Endothelial cell of umbilical vein (primary cell): Measurements from ENCODE around the gene CCDC184. TPM values are rescaled to one million over a fixed set of nuclear protein-coding genes. Genes with fewer than 3 reads are reported as not detected.
A peak's percentile ranks its signal among the peaks of the same experiment; 100 is the strongest.

Source experiments
- BruUV-seq: library from RNA; stranded (reverse); fragments of 400-500 nt; replicated peaks from 2 replicates; lab custom pipeline; 2021; lab: Mats Ljungman, UMichigan
- CTCF ChIA-PET: fragments of 300-600, 350-600 bp; sonication (Branson Sonifier 250); formaldehyde crosslinking; loops from one replicate; lab custom pipeline; 2021; ENCODE audit warnings: antibody characterized with exemption, inconsistent platforms; lab: Charles Lee
- POLR2A ChIA-PET: fragments of 300-600, 350-600 bp; sonication (Branson Sonifier 250); formaldehyde crosslinking; loops from one replicate; lab custom pipeline; 2021; ENCODE audit warnings: antibody characterized with exemption, inconsistent platforms; lab: Charles Lee
- DNase-seq: peaks from one replicate; pipeline ENCODE4 v3.0.0-alpha.2; 2011; ENCODE audit warnings: low read depth, low spot score
- FAIRE-seq: peaks from 2 replicates; lab custom pipeline; 2011; peaks lifted over from hg19 to GRCh38; lab: Jason Lieb, UNC
- H2AFZ ChIP-seq: 2 replicates; pipeline ENCODE4 v1.6.0; 2012; ENCODE audit warnings: low read depth, low read length, control low read depth, inconsistent platforms
- H3K27ac ChIP-seq: 2 replicates; pipeline ENCODE4 v1.5.1; 2011; ENCODE audit warnings: low read depth, mild to moderate bottlenecking, control low read depth, low read length, moderate library complexity; ENCODE audit not compliant: insufficient read depth
- H3K27me3 ChIP-seq, 2 experiments: 2 replicates each; pipeline versions ENCODE4 v1.6.0 to v1.6.1; 2011; ENCODE audit warnings: low read length in 2 of 2, mixed read lengths in 1 of 2; ENCODE audit not compliant: control insufficient read depth in 2 of 2, insufficient read depth in 2 of 2
- H3K36me3 ChIP-seq, 2 experiments: 2 replicates in 1 of 2; 3 replicates in 1 of 2; pipeline ENCODE4 v1.5.1; 2011; ENCODE audit warnings: low read length in 2 of 2, mild to moderate bottlenecking in 1 of 2, moderate library complexity in 1 of 2; ENCODE audit not compliant: control insufficient read depth in 2 of 2, insufficient read depth in 2 of 2; ENCODE audit errors: extremely low read depth in 1 of 2
- H3K4me1 ChIP-seq: 3 replicates; pipeline ENCODE4 v1.5.1; 2011; ENCODE audit warnings: mild to moderate bottlenecking, low read length; ENCODE audit not compliant: control insufficient read depth, insufficient read depth; ENCODE audit errors: extremely low read depth
- H3K4me2 ChIP-seq: 2 replicates; pipeline ENCODE4 v1.6.1; 2011; ENCODE audit warnings: low read length, control low read depth, mixed read lengths; ENCODE audit not compliant: insufficient read depth
- H3K4me3 ChIP-seq, 3 experiments: fragments of 200-600 bp in 1 of 3; sonication (generic), shearing (Covaris generic) in 1 of 3; replicated peaks in 1 of 3; 2 replicates each; pipeline ENCODE4 v1.5.1; 2011 to 2016; ENCODE audit warnings: control low read depth in 3 of 3, low read length in 3 of 3, mild to moderate bottlenecking in 2 of 3, inconsistent platforms in 1 of 3, low read depth in 1 of 3, moderate library complexity in 1 of 3; ENCODE audit not compliant: insufficient read depth in 1 of 3
- H3K79me2 ChIP-seq: 2 replicates; pipeline ENCODE4 v1.6.0; 2012; ENCODE audit warnings: low read length, inconsistent platforms; ENCODE audit not compliant: control insufficient read depth, insufficient read depth
- H3K9ac ChIP-seq: replicated peaks from 2 replicates; pipeline ENCODE3; 2011; ENCODE audit warnings: low read length, control low read depth; ENCODE audit not compliant: insufficient read depth; ENCODE audit errors: extremely low read depth
- H3K9me1 ChIP-seq: replicated peaks from 3 replicates; pipeline ENCODE4 v1.6.0; 2011; ENCODE audit warnings: mild to moderate bottlenecking, low read length; ENCODE audit not compliant: control insufficient read depth, insufficient read depth; ENCODE audit errors: extremely low read depth
- H3K9me3 ChIP-seq: replicated peaks from 2 replicates; pipeline ENCODE4 v1.5.1; 2012; ENCODE audit warnings: low read length, inconsistent platforms; ENCODE audit not compliant: control insufficient read depth, insufficient read depth
- H4K20me1 ChIP-seq: replicated peaks from 2 replicates; pipeline ENCODE3; 2011; ENCODE audit warnings: mild to moderate bottlenecking, low read length; ENCODE audit not compliant: control insufficient read depth, insufficient read depth; ENCODE audit errors: extremely low read depth
- CTCF ChIP-seq, 2 donors: IDR thresholded peaks; 1 replicate in 1 of 2; 2 replicates in 1 of 2; pipeline ENCODE4 v1.5.1; 2011; ENCODE audit warnings: low read length in 2 of 2, mild to moderate bottlenecking in 2 of 2, moderate library complexity in 2 of 2, control low read depth in 1 of 2, inconsistent platforms in 1 of 2, low read depth in 1 of 2; ENCODE audit not compliant: insufficient read depth in 1 of 2; ENCODE audit errors: extremely low read depth in 1 of 2
- EZH2 ChIP-seq: IDR thresholded peaks from 2 replicates; pipeline ENCODE4 v1.6.1; 2012; ENCODE audit warnings: borderline replicate concordance, low read depth, mild to moderate bottlenecking, moderate library complexity, low read length, inconsistent platforms; ENCODE audit not compliant: severe bottlenecking
- FOS ChIP-seq: IDR thresholded peaks from 2 replicates; pipeline ENCODE4 v1.6.1; 2011; ENCODE audit warnings: mild to moderate bottlenecking, low read length, moderate library complexity, borderline replicate concordance; ENCODE audit not compliant: insufficient read depth
- GATA2 ChIP-seq: IDR thresholded peaks from 2 replicates; pipeline ENCODE4 v1.7.0; 2011; ENCODE audit warnings: low read depth, mild to moderate bottlenecking, moderate library complexity, mixed read lengths, low read length; ENCODE audit not compliant: insufficient read length, insufficient read depth
- JUN ChIP-seq: IDR thresholded peaks from 2 replicates; pipeline ENCODE4 v1.6.1; 2011; ENCODE audit warnings: borderline replicate concordance, low read depth; ENCODE audit not compliant: insufficient read length, insufficient read depth
- MAX ChIP-seq: IDR thresholded peaks from 2 replicates; pipeline ENCODE4 v1.6.1; 2011; ENCODE audit not compliant: insufficient read depth, insufficient read length
- MYC ChIP-seq: IDR thresholded peaks from one replicate; pipeline ENCODE4 v1.6.1; 2011; ENCODE audit warnings: mild to moderate bottlenecking, low read depth, low read length
- POLR2A ChIP-seq: IDR thresholded peaks from 2 replicates; pipeline ENCODE4 v1.6.1; 2012; ENCODE audit warnings: low read depth, mild to moderate bottlenecking, control low read depth, low read length
- POLR2AphosphoS5 ChIP-seq: IDR thresholded peaks from 2 replicates; pipeline ENCODE4 v1.6.1; 2012; ENCODE audit warnings: low read depth, mild to moderate bottlenecking, control low read depth, low read length, moderate library complexity; ENCODE audit not compliant: insufficient read depth
- dilution Hi-C: fragments of 300-500 bp; cut with MboI; formaldehyde crosslinking; loops from one replicate; pipeline ENCODE4 v1.15.0; 2019; ENCODE audit warnings: low sequenced_read_pairs; ENCODE audit not compliant: extremely low pct_ligation_motif_present
- intact Hi-C: fragments of 100-400 bp; cut with micrococcal nuclease; formaldehyde crosslinking; loops from one replicate; pipeline ENCODE4 v1.10.0; 2022
- polyA plus RNA-seq, 4 experiments: library from polyadenylated mRNA; depleted of rRNA in 3 of 4; stranded (reverse) in 3 of 4; unstranded in 1 of 4; fragments of >200 nt; gene quantifications; 2 replicates each; pipeline versions ENCODE4 v1.2.1 to v1.2.3, GENCODE V29; 2011 to 2012; ENCODE audit warnings: missing spikeins in 1 of 4
- total RNA-seq: library from RNA; stranded (reverse); gene quantifications from 2 replicates; pipeline ENCODE4 v1.2.3, GENCODE V29; 2021

Gene CCDC184
- total and polyA plus RNA-seq, 2 donors (not counting 3 experiments of a cell fraction or from before 2014, with no cell fraction given): 0.18 to 0.39 TPM

- Histone ChIP-seq H3K4me1 (peaks cover 3% of the 10 kb centered on the region), H3K4me3 (peak within 1 kb of the TSS; percentile 35 to 66 (median 54)), H3K9me1 (no peaks in the 10 kb centered on the region), H3K79me2 (peaks cover 9% of the 10 kb centered on the region), H3K9me3 (no peaks in the 10 kb centered on the region), H3K9ac (peak within 1 kb of the TSS; percentile 26), H3K36me3 (no peaks in the 10 kb centered on the region), H2AFZ (peak within 1 kb of the TSS; percentile 87), H3K4me2 (peak within 1 kb of the TSS; percentile 82), H3K27me3 (peaks cover 4 to 7% of the 10 kb centered on the region in 2 experiments), H3K27ac (peak within 1 kb of the TSS; percentile 0), H4K20me1 (no peaks in the 10 kb centered on the region)
- POLR2A ChIA-PET: no interaction called here
- DNase-seq: peak; percentile 99
- TF ChIP-seq CTCF (IDR thresholded peaks at IDR 0.05; ENCODE audit: extremely low read depth in 1 of 2, insufficient read depth in 1 of 2, low read depth in 1 of 2, low read length in 2 of 2): peak; percentile 44 to 54
- no peak for TF ChIP-seq FOS
- no peak for TF ChIP-seq EZH2
- TF ChIP-seq GATA2: no peak
- no peak for TF ChIP-seq MYC
- peak; percentile 84 for TF ChIP-seq POLR2A
- no peak for TF ChIP-seq JUN
- peak; percentile 62 for TF ChIP-seq POLR2AphosphoS5
- TF ChIP-seq MAX: no peak
- CTCF ChIA-PET: interaction anchor here (0.8 to 2.0 kb wide), 19 partner anchors 8 to 461 kb away, joined by 3 to 13 read pairs (median 5); partner anchors contain the start of genes CCDC184, PFKM and SENP1
- BruUV-seq: TSS peak; percentile 47
- FAIRE-seq: peak; percentile 100
- intact Hi-C loops (loop anchor here (1.0 to 10.0 kb wide), 3 partner anchors 51 to 442 kb away; partner anchors contain the start of gene SENP1), dilution Hi-C loops (no loop called here)
Observed at GRCh38 chr12:48157018-48157888, 26.2 kb upstream of the CCDC184 start, which contains the start of gene ASB8. TSS of gene ASB8 (minus strand) at chr12:48157515. CDS start at chr12:48153496, 4,019 bp downstream.
